HL-60 (cell line): ENCODE data around the gene TXNDC2.

Experiments
- CTCF ChIP-seq: IDR thresholded peaks from one replicate; pipeline ENCODE4 v1.5.1; 2011; ENCODE audit warnings: low read length, control low read depth, inconsistent platforms; ENCODE audit not compliant: insufficient read depth
- GABPA ChIP-seq: IDR thresholded peaks from 2 replicates; pipeline ENCODE4 v1.6.1; 2012; ENCODE audit warnings: low read depth
- POLR2AphosphoS5 ChIP-seq: IDR thresholded peaks from 2 replicates; pipeline ENCODE4 v1.6.1; 2012; ENCODE audit warnings: low read depth
- REST ChIP-seq: IDR thresholded peaks from 2 replicates; pipeline ENCODE4 v1.6.1; 2012; ENCODE audit warnings: low read depth; ENCODE audit not compliant: insufficient replicate concordance
- SPI1 ChIP-seq: IDR thresholded peaks from 2 replicates; pipeline ENCODE4 v1.6.1; 2012; ENCODE audit warnings: low read depth, mild to moderate bottlenecking, borderline replicate concordance

GRCh38 chr18:9898792-9899549 is 13.2 kb downstream of the TXNDC2 start:
- TF ChIP-seq CTCF (no peak), POLR2AphosphoS5 (no peak), REST (no peak), GABPA (no peak), SPI1 (no peak)
